Keratinocyte (primary cell): ENCODE data around the gene GRM4. TPM values are rescaled to one million over a fixed set of nuclear protein-coding genes. Genes with fewer than 3 reads are reported as not detected.

Experiments
- DNase-seq: peaks from one replicate; pipeline ENCODE4 v3.0.0-alpha.2; 2011; ENCODE audit warnings: low read depth, missing footprints, low spot score
- FAIRE-seq: peaks from 2 replicates; lab custom pipeline; 2011; peaks lifted over from hg19 to GRCh38; lab: Jason Lieb, UNC
- H2AFZ ChIP-seq: 2 replicates; pipeline ENCODE4 v1.6.0; 2012; ENCODE audit warnings: low read length, control low read depth, inconsistent platforms; ENCODE audit not compliant: control insufficient read depth
- H3K27ac ChIP-seq: 2 replicates; pipeline ENCODE4 v1.5.1; 2011; ENCODE audit warnings: low read length; ENCODE audit not compliant: control insufficient read depth, insufficient read depth
- H3K27me3 ChIP-seq: 3 replicates; pipeline ENCODE4 v1.6.0; 2011; ENCODE audit warnings: low read length; ENCODE audit not compliant: control insufficient read depth, insufficient read depth; ENCODE audit errors: extremely low read depth
- H3K36me3 ChIP-seq, 2 experiments: 2 replicates in 1 of 2; 3 replicates in 1 of 2; pipeline ENCODE4 v1.5.1; 2011; ENCODE audit warnings: low read length in 2 of 2, mild to moderate bottlenecking in 1 of 2; ENCODE audit not compliant: control insufficient read depth in 2 of 2, insufficient read depth in 2 of 2; ENCODE audit errors: extremely low read depth in 1 of 2
- H3K4me1 ChIP-seq: 3 replicates; pipeline ENCODE4 v1.5.1; 2011; ENCODE audit warnings: low read length; ENCODE audit not compliant: control insufficient read depth, insufficient read depth; ENCODE audit errors: extremely low read depth
- H3K4me2 ChIP-seq: 3 replicates; pipeline ENCODE4 v1.6.0; 2011; ENCODE audit warnings: low read depth, low read length; ENCODE audit not compliant: control insufficient read depth, insufficient read depth; ENCODE audit errors: extremely low read depth
- H3K4me3 ChIP-seq, 3 experiments: fragments of 200-600 bp in 1 of 3; sonication (generic) in 1 of 3; 2 replicates in 2 of 3; 3 replicates in 1 of 3; pipeline ENCODE4 v1.5.1; 2011 to 2016; ENCODE audit warnings: low read length in 3 of 3, mild to moderate bottlenecking in 3 of 3, control low read depth in 2 of 3, inconsistent platforms in 1 of 3, low read depth in 1 of 3, mixed read lengths in 1 of 3, mixed run types in 1 of 3, moderate library complexity in 1 of 3; ENCODE audit not compliant: control insufficient read depth in 2 of 3, insufficient read depth in 2 of 3; ENCODE audit errors: extremely low read depth in 1 of 3
- H3K79me2 ChIP-seq: 2 replicates; pipeline ENCODE4 v1.6.0; 2012; ENCODE audit warnings: low read length; ENCODE audit not compliant: control insufficient read depth, insufficient read depth
- H3K9ac ChIP-seq: 3 replicates; pipeline ENCODE4 v1.6.0; 2011; ENCODE audit warnings: low read length; ENCODE audit not compliant: control insufficient read depth, insufficient read depth; ENCODE audit errors: extremely low read depth
- H3K9me1 ChIP-seq: 3 replicates; pipeline ENCODE4 v1.6.0; 2011; ENCODE audit warnings: low read length; ENCODE audit not compliant: control insufficient read depth, insufficient read depth; ENCODE audit errors: extremely low read depth
- H3K9me3 ChIP-seq: 2 replicates; pipeline ENCODE4 v1.5.1; 2012; ENCODE audit warnings: low read depth, low read length; ENCODE audit not compliant: control insufficient read depth
- H4K20me1 ChIP-seq: 3 replicates; pipeline ENCODE4 v1.6.0; 2011; ENCODE audit warnings: low read length; ENCODE audit not compliant: control insufficient read depth, insufficient read depth; ENCODE audit errors: extremely low read depth
- CTCF ChIP-seq, 3 experiments: IDR thresholded peaks in 1 of 3; conservative IDR thresholded peaks in 1 of 3; optimal IDR thresholded peaks in 1 of 3; 2 replicates in 2 of 3; 3 replicates in 1 of 3; pipeline versions ENCODE3 to v1.5.1; 2011; ENCODE audit warnings: low read length in 3 of 3, mild to moderate bottlenecking in 3 of 3, moderate library complexity in 2 of 3, control low read depth in 1 of 3, inconsistent platforms in 1 of 3; ENCODE audit not compliant: insufficient read depth in 2 of 3; ENCODE audit errors: extremely low read depth in 1 of 3
- EZH2 ChIP-seq: IDR thresholded peaks from one replicate; pipeline ENCODE4 v1.6.1; 2012; ENCODE audit warnings: inconsistent platforms, mild to moderate bottlenecking, low read length, moderate library complexity
- dilution Hi-C: fragments of 300-500 bp; cut with MboI; formaldehyde crosslinking; loops from one replicate; pipeline ENCODE4 v1.7.0; 2020; ENCODE audit warnings: low sequenced_read_pairs; ENCODE audit not compliant: extremely low pct_ligation_motif_present
- polyA plus RNA-seq, 5 experiments: library from polyadenylated mRNA; depleted of rRNA in 3 of 5; stranded (reverse) in 3 of 5; stranded (forward) in 1 of 5; unstranded in 1 of 5; fragments of >200 nt; gene quantifications; 1 replicate in 1 of 5; 2 replicates in 3 of 5; 3 replicates in 1 of 5; pipeline versions ENCODE4 v1.2.1 to v1.2.3, GENCODE V29; 2011 to 2012; ENCODE audit warnings: missing spikeins in 2 of 5, low read depth in 1 of 5, low replicate concordance in 1 of 5

The GRM4 gene
- polyA plus RNA-seq, 1 donor (not counting 4 experiments of a cell fraction or from before 2014, with no cell fraction given), result not detected

GRCh38 chr6:34031625-34032383 is 114.1 kb downstream of the GRM4 start:
- FAIRE-seq, result no peak
- no peak overlapping the region for H3K9ac ChIP-seq
- no peak overlapping the region for H3K27ac ChIP-seq
- TF ChIP-seq EZH2 (no peak), CTCF (optimal IDR thresholded peaks at IDR 0.05 in 1 of 3, IDR thresholded peaks at IDR 0.05 in 1 of 3, conservative IDR thresholded peaks at IDR 0.05 in 1 of 3; ENCODE audit: extremely low read depth in 1 of 3, insufficient read depth in 2 of 3, low read length in 3 of 3) (no peak)
- DNase-seq, result no peak
- dilution Hi-C loops, result no loop called here
- H4K20me1 ChIP-seq, result no peaks in the 10 kb centered on the region
- H3K27me3 ChIP-seq, result peaks cover 8% of the 10 kb centered on the region
- H3K9me3 ChIP-seq, result no peaks in the 10 kb centered on the region
- no peaks in the 10 kb centered on the region for H3K79me2 ChIP-seq
- no peaks in the 10 kb centered on the region for H3K9me1 ChIP-seq
- H3K36me3 ChIP-seq, result no peaks in the 10 kb centered on the region
- no peaks in the 10 kb centered on the region for H3K4me1 ChIP-seq
- no peak overlapping the region for H2AFZ ChIP-seq
- H3K4me3 ChIP-seq, result no peak overlapping the region
- H3K4me2 ChIP-seq, result no peak overlapping the region

GRCh38 chr6:34030831-34031624 is 114.9 kb downstream of the GRM4 start:
- Histone ChIP-seq H3K36me3 (no peaks in the 10 kb centered on the region), H4K20me1 (no peaks in the 10 kb centered on the region), H3K9ac (no peak overlapping the region), H3K9me3 (no peaks in the 10 kb centered on the region), H3K4me1 (no peaks in the 10 kb centered on the region), H3K79me2 (no peaks in the 10 kb centered on the region), H3K9me1 (no peaks in the 10 kb centered on the region), H3K27ac (no peak overlapping the region), H3K27me3 (peaks cover 8% of the 10 kb centered on the region), H3K4me2 (no peak overlapping the region), H2AFZ (no peak overlapping the region), H3K4me3 (no peak overlapping the region)
- FAIRE-seq (no peak), DNase-seq (no peak)
- dilution Hi-C loops, result no loop called here
- TF ChIP-seq EZH2 (no peak), CTCF (optimal IDR thresholded peaks at IDR 0.05 in 1 of 3, IDR thresholded peaks at IDR 0.05 in 1 of 3, conservative IDR thresholded peaks at IDR 0.05 in 1 of 3; ENCODE audit: extremely low read depth in 1 of 3, insufficient read depth in 2 of 3, low read length in 3 of 3) (no peak)
